GM12878 (cell line): Measurements from ENCODE around the gene THRB. TPM values are rescaled to one million over a fixed set of nuclear protein-coding genes. Genes with fewer than 3 reads are reported as not detected.

Experiments used
- ATAC-seq: fragments of 200-7000 bp; cut with Tn5 transposase; 3 replicates; pipeline ENCODE4 v1.9.1; 2020; ENCODE audit warnings: mild to moderate bottlenecking, moderate library complexity
- BruUV-seq: library from RNA; stranded (reverse); fragments of 400-500 nt; replicated peaks from 2 replicates; lab custom pipeline; 2021; lab: Mats Ljungman, UMichigan
- CTCF ChIA-PET: fragments of 300-600 bp; sonication (Branson Sonifier 250); formaldehyde crosslinking; extraction: SDS; loops from one replicate; lab custom pipeline; 2021; ENCODE audit warnings: inconsistent platforms; lab: Yijun Ruan, JAX
- POLR2A ChIA-PET: fragments of 350-600 bp; formaldehyde crosslinking; extraction: SDS; loops from one replicate; lab custom pipeline; 2021; ENCODE audit warnings: inconsistent platforms; lab: Charles Lee
- RAD21 ChIA-PET: fragments of 300-600 bp; sonication (Branson Sonifier 250); formaldehyde crosslinking; loops from one replicate; lab custom pipeline; 2023; ENCODE audit warnings: antibody characterized with exemption; ENCODE audit not compliant: unreplicated experiment; lab: Charles Lee
- SMC1A ChIA-PET: fragments of 300-600 bp; sonication (Branson Sonifier 250); formaldehyde crosslinking; loops from one replicate; lab custom pipeline; 2023; ENCODE audit not compliant: unreplicated experiment, uncharacterized antibody; lab: Charles Lee
- DNase-seq: peaks from one replicate; pipeline ENCODE4 v3.0.0-alpha.2; 2011; ENCODE audit warnings: low read depth, low spot score
- FAIRE-seq: peaks from 3 replicates; lab custom pipeline; 2011; peaks lifted over from hg19 to GRCh38; lab: Jason Lieb, UNC
- H2AFZ ChIP-seq: 2 replicates; pipeline ENCODE4 v1.6.0; 2011; ENCODE audit warnings: low read depth, low read length, control low read depth; ENCODE audit not compliant: control insufficient read depth
- H3K27ac ChIP-seq: 2 replicates; pipeline ENCODE4 v1.5.1; 2011; ENCODE audit warnings: control low read depth; ENCODE audit not compliant: control insufficient read depth, insufficient read depth
- H3K27me3 ChIP-seq, 2 experiments: replicated peaks in 1 of 2; 2 replicates each; pipeline versions ENCODE4 v1.6.0 to v1.6.1; 2011; ENCODE audit warnings: low read length in 1 of 2; ENCODE audit not compliant: control insufficient read depth in 2 of 2, insufficient read depth in 2 of 2
- H3K36me3 ChIP-seq, 2 experiments: 2 replicates each; pipeline ENCODE4 v1.5.1; 2011; ENCODE audit warnings: low read length in 1 of 2; ENCODE audit not compliant: control insufficient read depth in 2 of 2, insufficient read depth in 2 of 2
- H3K4me1 ChIP-seq: 2 replicates; pipeline ENCODE4 v1.6.1; 2011; ENCODE audit warnings: mild to moderate bottlenecking, low read length, moderate library complexity, mixed read lengths; ENCODE audit not compliant: control insufficient read depth, insufficient read depth
- H3K4me2 ChIP-seq: 2 replicates; pipeline ENCODE4 v1.6.0; 2011; ENCODE audit warnings: control low read depth; ENCODE audit not compliant: control insufficient read depth, insufficient read depth
- H3K4me3 ChIP-seq: fragments of 200-600 bp; sonication (generic); 2 replicates; pipeline ENCODE4 v1.5.1; 2016
- H3K79me2 ChIP-seq: 2 replicates; pipeline ENCODE4 v1.6.0; 2011; ENCODE audit warnings: low read length; ENCODE audit not compliant: control insufficient read depth, insufficient read depth
- H3K9ac ChIP-seq: 2 replicates; pipeline ENCODE4 v1.8.0; 2011; ENCODE audit warnings: low read length, control low read depth, mixed read lengths; ENCODE audit not compliant: control insufficient read depth, insufficient read depth
- H3K9me3 ChIP-seq: replicated peaks from 3 replicates; pipeline ENCODE4 v1.5.1; 2011; ENCODE audit warnings: mild to moderate bottlenecking, low read length; ENCODE audit not compliant: control insufficient read depth, insufficient read depth
- H4K20me1 ChIP-seq: 2 replicates; pipeline ENCODE4 v1.6.0; 2011; ENCODE audit not compliant: control insufficient read depth, insufficient read depth
- ATF7 ChIP-seq: fragments of 450-650 bp; IDR thresholded peaks from 2 replicates; pipeline ENCODE4 v1.6.1; 2016; ENCODE audit warnings: low read depth, mild to moderate bottlenecking
- CHD2 ChIP-seq: IDR thresholded peaks from 2 replicates; pipeline ENCODE4 v1.6.1; 2011; ENCODE audit warnings: low read depth, low read length, improper control_type of control experiment, borderline replicate concordance
- IKZF1 ChIP-seq: fragments of 450-650 bp; conservative IDR thresholded peaks from 2 replicates; pipeline ENCODE4 v1.6.1; 2017; ENCODE audit warnings: antibody characterized with exemption, mild to moderate bottlenecking
- JUNB ChIP-seq: IDR thresholded peaks from 2 replicates; pipeline ENCODE4 v1.6.1; 2016; ENCODE audit warnings: antibody characterized with exemption, mild to moderate bottlenecking
- NRF1 ChIP-seq: conservative IDR thresholded peaks from 2 replicates; pipeline ENCODE4 v1.6.1; 2011; ENCODE audit warnings: mild to moderate bottlenecking, low read depth, low read length, improper control_type of control experiment
- POLR2AphosphoS5 ChIP-seq: IDR thresholded peaks from 2 replicates; pipeline ENCODE4 v1.6.1; 2011; ENCODE audit warnings: mild to moderate bottlenecking, low read length, inconsistent platforms
- RFX5 ChIP-seq: IDR thresholded peaks from 2 replicates; pipeline ENCODE4 v1.6.1; 2011; ENCODE audit warnings: low read depth, low read length, improper control_type of control experiment
- TCF7 ChIP-seq: IDR thresholded peaks from 2 replicates; pipeline ENCODE4 v1.6.1; 2014; ENCODE audit warnings: antibody characterized with exemption, borderline replicate concordance
- YBX1 ChIP-seq: fragments of 450-650 bp; IDR thresholded peaks from 2 replicates; pipeline ENCODE4 v1.6.1; 2016; ENCODE audit warnings: antibody characterized with exemption
- ZBED1 ChIP-seq: IDR thresholded peaks from 2 replicates; pipeline ENCODE4 v1.6.1; 2016; ENCODE audit warnings: borderline replicate concordance
- ZNF384 ChIP-seq: IDR thresholded peaks from 2 replicates; pipeline ENCODE4 v1.6.1; 2012; ENCODE audit warnings: low read depth, mild to moderate bottlenecking, low read length, improper control_type of control experiment, borderline replicate concordance
- WGBS: methylation state at CpG from one replicate; pipeline ENCODE4 v1.1.6; 2016; ENCODE audit warnings: low lambda C conversion rate; ENCODE audit not compliant: insufficient replicate concordance, insufficient coverage; ENCODE audit errors: missing lambda C conversion rate; 5-methylcytosine and 5-hydroxymethylcytosine counted together
- in situ Hi-C: fragments of 300-500 bp; cut with MboI; formaldehyde crosslinking; loops from 9 replicates; pipeline ENCODE4 v1.14.3; 2018; ENCODE audit warnings: mixed read lengths
- intact Hi-C: fragments of 100-400 bp; cut with micrococcal nuclease; formaldehyde crosslinking; loops from one replicate; pipeline ENCODE4 v1.14.2; 2022; ENCODE audit not compliant: unreplicated experiment
- polyA plus RNA-seq, 11 experiments: library from polyadenylated mRNA; depleted of rRNA in 4 of 11; unstranded in 6 of 11; stranded (reverse) in 5 of 11; fragments of >200 nt; fragmentation: Nextera tagmentation in 4 of 11; fragmentation: Illumina TruSeq in 1 of 11; extraction: Ambion mirVana in 4 of 11; extraction: Trizol in 1 of 11; gene quantifications; 1 replicate in 1 of 11; 2 replicates in 10 of 11; pipeline versions ENCODE4 v1.2.1 to v1.2.3, GENCODE V29; 2011 to 2016; ENCODE audit warnings: inconsistent platforms in 2 of 11, missing spikeins in 2 of 11, low read depth in 1 of 11
- total RNA-seq, 4 experiments: library from RNA; depleted of rRNA in 3 of 4; stranded (reverse); fragments of >200 nt in 3 of 4; fragmentation: Illumina TruSeq in 1 of 4; extraction: Trizol in 1 of 4; gene quantifications; 2 replicates each; pipeline versions ENCODE4 v1.2.1 to v1.2.3, GENCODE V29; 2013 to 2021
- TF ChIP-seq, protein P1 (sequence below): fragments of 450-650 bp; formaldehyde crosslinking; IDR thresholded peaks from 2 replicates; pipeline ENCODE4 v1.5.0; 2022; ENCODE audit warnings: mild to moderate bottlenecking, missing genetic modification characterization
- TF ChIP-seq, protein P2 (sequence below): fragments of 450-650 bp; conservative IDR thresholded peaks from 2 replicates; pipeline ENCODE4 v1.6.1; 2017; ENCODE audit warnings: mild to moderate bottlenecking, moderate library complexity

The THRB gene
- total and polyA plus RNA-seq, 10 of the 15 experiments (the other 5 are each of a cell fraction or from before 2014, with no cell fraction given), result 0.05 TPM; not detected in 9

GRCh38 chr3:24290596-24290995 is 204.1 kb downstream of the THRB start:
- H3K9ac ChIP-seq, result no peak overlapping the region
- ATAC-seq (no peak), FAIRE-seq (no peak), DNase-seq (no peak)
- POLR2A ChIA-PET, result no interaction called here
- 0% methylated on average over 3 of the region's 3 CpGs for WGBS
- SMC1A ChIA-PET, result no interaction called here
- H4K20me1 ChIP-seq, result no peaks in the 10 kb centered on the region
- CTCF ChIA-PET, result no interaction called here
- H3K9me3 ChIP-seq, result no peaks in the 10 kb centered on the region
- no TSS peak for BruUV-seq
- H3K79me2 ChIP-seq, result no peaks in the 10 kb centered on the region
- RAD21 ChIA-PET, result no interaction called here
- no peak overlapping the region for H3K4me2 ChIP-seq
- H3K27me3 ChIP-seq, result no peaks in the 10 kb centered on the region
- no peak overlapping the region for H3K4me3 ChIP-seq
- H3K4me1 ChIP-seq, result no peaks in the 10 kb centered on the region
- no peak for TF ChIP-seq IKZF1
- TF ChIP-seq ZNF384, result no peak
- no peak for TF ChIP-seq CHD2
- intact Hi-C loops, result no loop called here
- no peaks in the 10 kb centered on the region for H3K36me3 ChIP-seq
- in situ Hi-C loops, result no loop called here
- H3K27ac ChIP-seq, result no peak overlapping the region
- H2AFZ ChIP-seq, result no peak overlapping the region

- no peak for DNase-seq
- no peak for FAIRE-seq
- TF ChIP-seq NRF1 (no peak), TCF7 (no peak), RFX5 (no peak), POLR2AphosphoS5 (no peak), JUNB (no peak), ZBED1 (no peak), ATF7 (no peak), YBX1 (no peak)
- TF ChIP-seq, protein P1, sequence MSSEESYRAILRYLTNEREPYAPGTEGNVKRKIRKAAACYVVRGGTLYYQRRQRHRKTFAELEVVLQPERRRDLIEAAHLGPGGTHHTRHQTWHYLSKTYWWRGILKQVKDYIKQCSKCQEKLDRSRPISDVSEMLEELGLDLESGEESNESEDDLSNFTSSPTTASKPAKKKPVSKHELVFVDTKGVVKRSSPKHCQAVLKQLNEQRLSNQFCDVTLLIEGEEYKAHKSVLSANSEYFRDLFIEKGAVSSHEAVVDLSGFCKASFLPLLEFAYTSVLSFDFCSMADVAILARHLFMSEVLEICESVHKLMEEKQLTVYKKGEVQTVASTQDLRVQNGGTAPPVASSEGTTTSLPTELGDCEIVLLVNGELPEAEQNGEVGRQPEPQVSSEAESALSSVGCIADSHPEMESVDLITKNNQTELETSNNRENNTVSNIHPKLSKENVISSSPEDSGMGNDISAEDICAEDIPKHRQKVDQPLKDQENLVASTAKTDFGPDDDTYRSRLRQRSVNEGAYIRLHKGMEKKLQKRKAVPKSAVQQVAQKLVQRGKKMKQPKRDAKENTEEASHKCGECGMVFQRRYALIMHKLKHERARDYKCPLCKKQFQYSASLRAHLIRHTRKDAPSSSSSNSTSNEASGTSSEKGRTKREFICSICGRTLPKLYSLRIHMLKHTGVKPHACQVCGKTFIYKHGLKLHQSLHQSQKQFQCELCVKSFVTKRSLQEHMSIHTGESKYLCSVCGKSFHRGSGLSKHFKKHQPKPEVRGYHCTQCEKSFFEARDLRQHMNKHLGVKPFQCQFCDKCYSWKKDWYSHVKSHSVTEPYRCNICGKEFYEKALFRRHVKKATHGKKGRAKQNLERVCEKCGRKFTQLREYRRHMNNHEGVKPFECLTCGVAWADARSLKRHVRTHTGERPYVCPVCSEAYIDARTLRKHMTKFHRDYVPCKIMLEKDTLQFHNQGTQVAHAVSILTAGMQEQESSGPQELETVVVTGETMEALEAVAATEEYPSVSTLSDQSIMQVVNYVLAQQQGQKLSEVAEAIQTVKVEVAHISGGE, result no peak
- TF ChIP-seq, protein P2, sequence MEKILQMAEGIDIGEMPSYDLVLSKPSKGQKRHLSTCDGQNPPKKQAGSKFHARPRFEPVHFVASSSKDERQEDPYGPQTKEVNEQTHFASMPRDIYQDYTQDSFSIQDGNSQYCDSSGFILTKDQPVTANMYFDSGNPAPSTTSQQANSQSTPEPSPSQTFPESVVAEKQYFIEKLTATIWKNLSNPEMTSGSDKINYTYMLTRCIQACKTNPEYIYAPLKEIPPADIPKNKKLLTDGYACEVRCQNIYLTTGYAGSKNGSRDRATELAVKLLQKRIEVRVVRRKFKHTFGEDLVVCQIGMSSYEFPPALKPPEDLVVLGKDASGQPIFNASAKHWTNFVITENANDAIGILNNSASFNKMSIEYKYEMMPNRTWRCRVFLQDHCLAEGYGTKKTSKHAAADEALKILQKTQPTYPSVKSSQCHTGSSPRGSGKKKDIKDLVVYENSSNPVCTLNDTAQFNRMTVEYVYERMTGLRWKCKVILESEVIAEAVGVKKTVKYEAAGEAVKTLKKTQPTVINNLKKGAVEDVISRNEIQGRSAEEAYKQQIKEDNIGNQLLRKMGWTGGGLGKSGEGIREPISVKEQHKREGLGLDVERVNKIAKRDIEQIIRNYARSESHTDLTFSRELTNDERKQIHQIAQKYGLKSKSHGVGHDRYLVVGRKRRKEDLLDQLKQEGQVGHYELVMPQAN, result no peak
Observed at GRCh38 chr3:24288496-24289236, 206.0 kb downstream of the THRB start.

More at GRCh38 chr3:24288496-24289236, 206.0 kb downstream of the THRB start:
- Histone ChIP-seq H3K27me3 (no peaks in the 10 kb centered on the region), H3K9me3 (no peaks in the 10 kb centered on the region), H2AFZ (no peak overlapping the region), H4K20me1 (no peaks in the 10 kb centered on the region), H3K4me3 (no peak overlapping the region), H3K36me3 (no peaks in the 10 kb centered on the region), H3K27ac (no peak overlapping the region), H3K4me2 (no peak overlapping the region), H3K4me1 (no peaks in the 10 kb centered on the region), H3K79me2 (no peaks in the 10 kb centered on the region), H3K9ac (no peak overlapping the region)
- no peak for ATAC-seq
- POLR2A ChIA-PET, result no interaction called here
- intact Hi-C loops, result no loop called here
- in situ Hi-C loops, result no loop called here
- CTCF ChIA-PET, result no interaction called here
- no TSS peak for BruUV-seq
- 22% methylated on average over 8 of the region's 8 CpGs for WGBS
- RAD21 ChIA-PET, result no interaction called here
- SMC1A ChIA-PET, result no interaction called here
